GM10248 (cell line): ENCODE results near the gene GKAP1.

Experiments used
- CTCF ChIA-PET: fragments of 300-600 bp; sonication (Branson Sonifier 250); formaldehyde crosslinking; extraction: SDS; loops from one replicate; lab custom pipeline; 2021; ENCODE audit warnings: antibody characterized with exemption; lab: Yijun Ruan, JAX
- POLR2A ChIA-PET: fragments of 350-650 bp; sonication (Branson Sonifier 250); formaldehyde crosslinking; extraction: SDS; loops from one replicate; lab custom pipeline; 2020; ENCODE audit warnings: antibody characterized with exemption; lab: Yijun Ruan, JAX
- DNase-seq: peaks from one replicate; pipeline ENCODE4 v3.0.0; 2012; ENCODE audit errors: extremely low spot score
- TF ChIP-seq, protein P1 (sequence below): IDR thresholded peaks from 2 replicates; pipeline ENCODE4 v1.5.1; 2012; ENCODE audit warnings: mild to moderate bottlenecking, low read depth; ENCODE audit errors: extremely low read depth, missing control alignments, control extremely low read depth

The GKAP1 gene

DNA sequence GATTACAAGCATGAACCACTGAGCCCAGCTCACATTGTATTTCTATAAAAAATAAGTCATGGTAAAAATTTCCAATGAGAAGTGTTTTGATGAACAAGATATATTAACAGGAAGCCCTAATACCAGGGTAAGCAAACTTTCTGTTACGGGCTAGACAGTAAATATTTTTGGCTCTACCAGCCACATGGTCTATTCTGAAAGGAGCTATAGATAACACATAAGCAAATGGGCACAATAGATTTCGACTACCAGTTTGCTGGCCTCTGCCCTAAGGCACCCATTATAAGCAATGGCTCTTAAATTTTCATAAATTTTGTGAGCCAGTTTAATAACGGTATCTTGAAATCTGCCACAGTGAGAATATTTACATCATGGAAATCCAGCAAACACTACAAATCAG lies 118.0 kb downstream of the GKAP1 start:
- DNase-seq = no peak
- TF ChIP-seq, protein P1, sequence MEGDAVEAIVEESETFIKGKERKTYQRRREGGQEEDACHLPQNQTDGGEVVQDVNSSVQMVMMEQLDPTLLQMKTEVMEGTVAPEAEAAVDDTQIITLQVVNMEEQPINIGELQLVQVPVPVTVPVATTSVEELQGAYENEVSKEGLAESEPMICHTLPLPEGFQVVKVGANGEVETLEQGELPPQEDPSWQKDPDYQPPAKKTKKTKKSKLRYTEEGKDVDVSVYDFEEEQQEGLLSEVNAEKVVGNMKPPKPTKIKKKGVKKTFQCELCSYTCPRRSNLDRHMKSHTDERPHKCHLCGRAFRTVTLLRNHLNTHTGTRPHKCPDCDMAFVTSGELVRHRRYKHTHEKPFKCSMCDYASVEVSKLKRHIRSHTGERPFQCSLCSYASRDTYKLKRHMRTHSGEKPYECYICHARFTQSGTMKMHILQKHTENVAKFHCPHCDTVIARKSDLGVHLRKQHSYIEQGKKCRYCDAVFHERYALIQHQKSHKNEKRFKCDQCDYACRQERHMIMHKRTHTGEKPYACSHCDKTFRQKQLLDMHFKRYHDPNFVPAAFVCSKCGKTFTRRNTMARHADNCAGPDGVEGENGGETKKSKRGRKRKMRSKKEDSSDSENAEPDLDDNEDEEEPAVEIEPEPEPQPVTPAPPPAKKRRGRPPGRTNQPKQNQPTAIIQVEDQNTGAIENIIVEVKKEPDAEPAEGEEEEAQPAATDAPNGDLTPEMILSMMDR = no peak
- CTCF ChIA-PET = interaction anchor here (0.9 to 2.1 kb wide), 10 partner anchors 8 to 78 kb away, joined by 3 to 8 read pairs (median 4); partner anchors contain the start of gene UBQLN1
- POLR2A ChIA-PET = interaction anchor here (0.6 to 2.5 kb wide), 2 partner anchors 8 to 222 kb away, joined by 3 to 12 read pairs; partner anchors contain the start of gene UBQLN1

DNA sequence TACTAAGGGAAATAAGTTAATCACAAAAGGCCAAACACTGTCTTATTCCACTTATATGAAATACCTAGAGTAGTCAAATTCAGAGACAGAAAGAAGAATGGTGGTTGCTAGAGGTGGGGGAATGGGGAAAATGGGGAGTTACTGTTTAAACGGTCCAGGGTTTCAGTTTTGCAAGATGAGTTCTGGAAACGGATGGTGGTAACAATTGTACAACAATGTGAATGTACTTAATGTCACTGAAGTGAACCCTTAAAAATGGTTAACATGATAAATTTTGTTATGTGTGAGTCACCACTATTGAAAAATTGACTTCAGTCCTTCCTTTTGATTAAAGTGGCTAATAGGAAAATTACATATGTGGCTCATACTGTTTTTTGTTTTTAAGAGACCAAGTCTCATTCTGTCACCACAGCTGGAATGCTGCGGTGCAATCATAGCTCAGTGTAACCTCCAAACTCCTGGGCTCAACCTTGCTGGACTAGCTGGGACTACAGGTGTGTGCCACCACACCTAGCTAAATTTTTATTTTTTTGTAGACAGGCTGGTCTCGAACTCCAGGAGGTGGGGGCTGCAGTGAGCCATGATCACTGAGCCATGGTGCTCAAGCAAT lies 118.5 kb downstream of the GKAP1 start:
- TF ChIP-seq, protein P1 = no peak
- no peak for DNase-seq
- POLR2A ChIA-PET = interaction anchor here (0.6 to 2.5 kb wide), 2 partner anchors 9 to 223 kb away, joined by 3 to 12 read pairs; partner anchors contain the start of gene UBQLN1
- CTCF ChIA-PET = interaction anchor here (0.9 to 2.1 kb wide), 10 partner anchors 8 to 50 kb away, joined by 3 to 8 read pairs (median 4); partner anchors contain the start of gene UBQLN1

DNA sequence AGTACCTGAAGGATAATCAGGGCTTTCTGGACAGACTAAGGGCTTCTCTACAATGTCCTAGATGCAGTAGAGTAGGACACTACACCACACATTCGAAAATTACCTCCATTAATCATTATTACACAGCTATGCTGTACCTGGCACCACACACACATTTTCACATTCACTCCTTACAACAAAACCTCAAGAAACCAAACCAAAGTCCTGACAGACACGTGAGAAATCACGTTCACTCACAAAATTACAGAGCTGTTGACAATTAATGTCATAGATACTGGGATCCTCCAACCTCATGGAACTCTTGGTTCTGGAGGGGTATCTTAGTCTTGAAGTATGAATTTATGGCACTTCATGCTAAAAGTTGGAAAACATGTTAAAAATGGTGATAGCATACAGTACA lies 126.1 kb downstream of the GKAP1 start:
- DNase-seq = no peak
- CTCF ChIA-PET = interaction anchor here (1.8 to 2.7 kb wide), 4 partner anchors 8 to 17 kb away, joined by 6 to 10 read pairs (median 7); partner anchors contain the start of gene UBQLN1
- TF ChIP-seq, protein P1 = no peak
- POLR2A ChIA-PET = interaction anchor here (1.1 kb wide), 1 partner anchor 10 kb away, joined by 3 read pairs; no protein-coding TSS in a partner anchor
